ENCODE data around the gene KRCC1. TPM values are rescaled to one million over a fixed set of nuclear protein-coding genes. Genes with fewer than 3 reads are reported as not detected.

The KRCC1 gene
- total RNA-seq, 2 experiments from 2014 or later = 10.8 to 11.1 TPM

DNA sequence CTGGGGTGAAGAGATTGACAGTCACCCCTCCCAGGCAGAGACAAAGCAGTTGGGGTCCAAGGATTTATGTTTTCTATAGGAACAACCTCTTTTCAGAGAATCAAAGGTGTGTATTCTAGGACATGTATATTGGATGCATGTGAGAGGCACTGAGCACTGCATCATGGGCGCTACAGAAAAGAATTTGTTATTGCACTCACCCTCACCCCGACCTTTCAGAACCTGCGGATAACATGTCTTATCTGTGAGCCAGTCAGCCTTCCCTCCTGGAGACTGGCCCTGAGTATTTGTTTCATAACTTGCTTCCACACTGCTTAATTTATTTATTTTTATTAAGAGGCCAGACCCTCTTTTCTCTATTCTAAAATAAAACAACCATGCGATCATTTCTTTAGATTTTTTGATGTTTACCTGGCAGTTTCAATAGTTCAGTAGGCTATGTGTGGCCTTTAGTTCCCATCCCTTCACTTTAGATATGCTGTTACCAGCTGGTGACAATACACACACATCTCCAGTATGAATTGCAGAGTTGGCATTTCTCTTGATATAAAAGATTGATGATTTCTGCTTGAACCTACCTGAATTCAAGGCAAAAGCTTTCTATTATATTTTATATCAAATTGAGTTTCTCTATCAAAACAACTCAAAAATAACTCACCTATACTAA is 42.4 kb upstream of the KRCC1 start:
- Mint-ChIP-seq H3K4me3 (no peak overlapping the region), H3K27ac (no peak overlapping the region), H3K4me1 (ENCODE audit: low read depth) (no peaks in the 10 kb centered on the region), H3K27me3 (no peaks in the 10 kb centered on the region), H3K9me3 (no peaks in the 10 kb centered on the region), H3K36me3 (ENCODE audit: low read depth) (no peaks in the 10 kb centered on the region)
- TF ChIP-seq, protein P1, sequence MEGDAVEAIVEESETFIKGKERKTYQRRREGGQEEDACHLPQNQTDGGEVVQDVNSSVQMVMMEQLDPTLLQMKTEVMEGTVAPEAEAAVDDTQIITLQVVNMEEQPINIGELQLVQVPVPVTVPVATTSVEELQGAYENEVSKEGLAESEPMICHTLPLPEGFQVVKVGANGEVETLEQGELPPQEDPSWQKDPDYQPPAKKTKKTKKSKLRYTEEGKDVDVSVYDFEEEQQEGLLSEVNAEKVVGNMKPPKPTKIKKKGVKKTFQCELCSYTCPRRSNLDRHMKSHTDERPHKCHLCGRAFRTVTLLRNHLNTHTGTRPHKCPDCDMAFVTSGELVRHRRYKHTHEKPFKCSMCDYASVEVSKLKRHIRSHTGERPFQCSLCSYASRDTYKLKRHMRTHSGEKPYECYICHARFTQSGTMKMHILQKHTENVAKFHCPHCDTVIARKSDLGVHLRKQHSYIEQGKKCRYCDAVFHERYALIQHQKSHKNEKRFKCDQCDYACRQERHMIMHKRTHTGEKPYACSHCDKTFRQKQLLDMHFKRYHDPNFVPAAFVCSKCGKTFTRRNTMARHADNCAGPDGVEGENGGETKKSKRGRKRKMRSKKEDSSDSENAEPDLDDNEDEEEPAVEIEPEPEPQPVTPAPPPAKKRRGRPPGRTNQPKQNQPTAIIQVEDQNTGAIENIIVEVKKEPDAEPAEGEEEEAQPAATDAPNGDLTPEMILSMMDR (IDR thresholded peaks at IDR 0.05) = no peak
- ATAC-seq = no peak
- ChIA-PET CTCF (interaction anchor here (0.9 to 6.1 kb wide), 4 partner anchors 29 to 38 kb away, joined by 3 to 25 read pairs (median 3); no protein-coding TSS in a partner anchor), POLR2A (no interaction called here)
- intact Hi-C loops (cut with micrococcal nuclease) = no loop called here
- no peak for DNase-seq

DNA sequence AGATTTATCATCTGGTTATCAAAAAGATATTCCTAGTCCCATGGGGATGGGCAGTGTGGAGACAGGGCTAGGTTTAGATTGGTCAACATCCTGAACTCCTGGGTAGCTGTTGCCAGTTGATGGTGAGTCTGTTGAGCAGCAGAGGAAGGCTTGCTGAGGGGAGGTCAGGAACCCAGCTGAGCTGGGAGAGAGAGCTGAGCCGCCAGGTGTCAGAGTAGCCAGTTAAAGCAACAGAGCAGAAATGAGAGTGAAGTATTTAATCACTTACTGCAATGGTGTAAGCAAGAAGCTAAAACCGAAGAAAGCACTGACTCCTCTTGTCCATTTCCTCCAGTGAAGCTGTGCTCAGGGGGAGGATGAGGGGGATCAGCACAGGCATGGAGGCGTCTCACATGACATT is 41.6 kb upstream of the KRCC1 start:
- no peaks in the 10 kb centered on the region for H3K36me3 Mint-ChIP-seq (ENCODE audit: low read depth)
- DNase-seq (no peak), ATAC-seq (no peak)
- TF ChIP-seq, protein P1 (IDR thresholded peaks at IDR 0.05) = no peak
- H3K27ac Mint-ChIP-seq = no peak overlapping the region
- CTCF ChIA-PET = interaction anchor here (1.4 to 6.1 kb wide), 2 partner anchors 8 to 36 kb away, joined by 3 to 25 read pairs; no protein-coding TSS in a partner anchor
- intact Hi-C loops (cut with micrococcal nuclease) = no loop called here
- POLR2A ChIA-PET = no interaction called here
- H3K4me3 Mint-ChIP-seq = no peak overlapping the region
- no peaks in the 10 kb centered on the region for H3K27me3 Mint-ChIP-seq
- peaks cover 1% of the 10 kb centered on the region for H3K4me1 Mint-ChIP-seq (ENCODE audit: low read depth)
- H3K9me3 Mint-ChIP-seq = no peaks in the 10 kb centered on the region

DNA sequence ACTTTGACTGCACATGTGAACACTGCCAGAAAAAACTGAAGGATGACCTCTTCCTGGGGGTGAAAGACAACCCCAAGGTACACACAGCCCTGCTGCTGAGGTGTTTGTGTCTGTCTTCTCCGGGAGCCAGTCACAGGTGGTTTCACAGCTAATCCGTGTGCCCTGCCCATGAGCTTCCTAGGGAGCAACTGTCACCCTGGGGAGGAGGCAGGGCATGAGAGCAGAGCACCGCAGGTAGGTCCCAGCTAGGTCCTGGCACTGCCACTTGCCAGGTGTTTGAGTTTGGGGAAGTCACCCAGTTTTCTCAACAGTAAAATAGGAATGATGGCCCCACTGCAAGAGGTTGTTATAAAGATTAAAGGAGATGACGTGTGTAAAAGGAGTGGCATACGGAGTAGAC is 41.1 kb upstream of the KRCC1 start:
- TF ChIP-seq, protein P1 (IDR thresholded peaks at IDR 0.05) = no peak
- no peaks in the 10 kb centered on the region for H3K27me3 Mint-ChIP-seq
- no peak for DNase-seq

DNA sequence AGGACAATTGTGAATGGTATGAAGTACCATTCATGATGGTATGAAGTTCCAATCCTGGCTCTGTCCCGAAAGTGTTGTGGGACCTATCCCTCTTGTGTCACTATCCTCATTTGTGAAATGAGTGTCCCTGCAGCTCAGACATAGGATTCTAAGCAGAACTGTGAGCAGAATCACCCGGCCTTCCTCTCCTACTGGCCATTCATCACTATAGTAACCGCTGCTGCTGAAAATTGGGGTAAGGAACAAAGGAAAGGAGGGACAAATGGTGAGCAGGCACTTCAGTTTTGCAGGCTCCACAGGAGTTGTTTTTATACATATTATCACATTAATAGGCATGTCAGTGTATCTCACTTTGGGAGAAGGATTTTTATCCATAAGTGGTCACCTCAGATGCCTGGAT is 39.4 kb upstream of the KRCC1 start:
- ATAC-seq = no peak
- TF ChIP-seq, protein P1 (IDR thresholded peaks at IDR 0.05) = no peak
- Mint-ChIP-seq H3K36me3 (ENCODE audit: low read depth) (no peaks in the 10 kb centered on the region), H3K27me3 (no peaks in the 10 kb centered on the region), H3K9me3 (peaks cover 1% of the 10 kb centered on the region), H3K4me3 (no peak overlapping the region), H3K4me1 (ENCODE audit: low read depth) (peaks cover 15% of the 10 kb centered on the region), H3K27ac (no peak overlapping the region)
- DNase-seq = no peak
- intact Hi-C loops (cut with micrococcal nuclease) = no loop called here
- ChIA-PET POLR2A (no interaction called here), CTCF (interaction anchor here (6.1 kb wide), 1 partner anchor 34 kb away, joined by 25 read pairs; no protein-coding TSS in a partner anchor)

More for the DNA sequence above, 41.1 kb upstream of the KRCC1 start:
- POLR2A ChIA-PET = no interaction called here
- ATAC-seq = no peak
- Mint-ChIP-seq H3K4me1 (ENCODE audit: low read depth) (peaks cover 1% of the 10 kb centered on the region), H3K4me3 (no peak overlapping the region), H3K36me3 (ENCODE audit: low read depth) (no peaks in the 10 kb centered on the region), H3K9me3 (no peaks in the 10 kb centered on the region), H3K27ac (no peak overlapping the region)
- intact Hi-C loops (cut with micrococcal nuclease) = no loop called here
- CTCF ChIA-PET = interaction anchor here (1.4 to 6.1 kb wide), 2 partner anchors 9 to 36 kb away, joined by 3 to 25 read pairs; no protein-coding TSS in a partner anchor

DNA sequence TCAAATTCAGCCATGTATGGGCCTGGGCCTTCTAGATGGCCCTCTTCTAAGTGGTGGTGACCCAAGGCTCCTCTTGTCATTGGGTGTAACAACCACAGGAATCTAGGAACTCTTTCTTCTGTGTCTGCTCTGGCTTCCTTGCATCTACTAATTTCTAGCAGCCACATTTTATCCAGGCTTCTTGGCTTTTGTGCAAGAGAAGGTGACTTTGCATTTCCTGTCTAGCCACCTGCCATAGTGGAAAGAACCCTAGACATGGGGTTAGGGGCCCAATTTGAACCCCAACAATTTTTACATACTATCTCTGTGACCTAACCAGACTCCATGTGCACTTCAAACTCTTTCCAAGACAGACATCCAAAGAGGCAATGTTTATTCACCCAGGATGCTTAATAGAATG is 37.2 kb upstream of the KRCC1 start:
- intact Hi-C loops (cut with micrococcal nuclease) = no loop called here
- ChIA-PET CTCF (interaction anchor here (6.1 kb wide), 1 partner anchor 32 kb away, joined by 25 read pairs; no protein-coding TSS in a partner anchor), POLR2A (no interaction called here)
- peaks cover 19% of the 10 kb centered on the region for H3K4me1 Mint-ChIP-seq (ENCODE audit: low read depth)
- H3K36me3 Mint-ChIP-seq (ENCODE audit: low read depth) = no peaks in the 10 kb centered on the region
- peaks cover 1% of the 10 kb centered on the region for H3K9me3 Mint-ChIP-seq
- TF ChIP-seq, protein P1 (IDR thresholded peaks at IDR 0.05) = no peak
- ATAC-seq = no peak
- no peak overlapping the region for H3K4me3 Mint-ChIP-seq
- no peak for DNase-seq
- no peak overlapping the region for H3K27ac Mint-ChIP-seq
- no peaks in the 10 kb centered on the region for H3K27me3 Mint-ChIP-seq

Measured in activated CD8-positive, alpha-beta T cell treated with anti-CD3 and anti-CD28 coated beads for 36 hours (primary cell).